ENCODE results near the gene MACF1. TPM values are rescaled to one million over a fixed set of nuclear protein-coding genes. Genes with fewer than 3 reads are reported as not detected.

Gene MACF1
- total and polyA plus RNA-seq, 7 donors, result 38.9 to 162 (median 71.4) TPM

DNA sequence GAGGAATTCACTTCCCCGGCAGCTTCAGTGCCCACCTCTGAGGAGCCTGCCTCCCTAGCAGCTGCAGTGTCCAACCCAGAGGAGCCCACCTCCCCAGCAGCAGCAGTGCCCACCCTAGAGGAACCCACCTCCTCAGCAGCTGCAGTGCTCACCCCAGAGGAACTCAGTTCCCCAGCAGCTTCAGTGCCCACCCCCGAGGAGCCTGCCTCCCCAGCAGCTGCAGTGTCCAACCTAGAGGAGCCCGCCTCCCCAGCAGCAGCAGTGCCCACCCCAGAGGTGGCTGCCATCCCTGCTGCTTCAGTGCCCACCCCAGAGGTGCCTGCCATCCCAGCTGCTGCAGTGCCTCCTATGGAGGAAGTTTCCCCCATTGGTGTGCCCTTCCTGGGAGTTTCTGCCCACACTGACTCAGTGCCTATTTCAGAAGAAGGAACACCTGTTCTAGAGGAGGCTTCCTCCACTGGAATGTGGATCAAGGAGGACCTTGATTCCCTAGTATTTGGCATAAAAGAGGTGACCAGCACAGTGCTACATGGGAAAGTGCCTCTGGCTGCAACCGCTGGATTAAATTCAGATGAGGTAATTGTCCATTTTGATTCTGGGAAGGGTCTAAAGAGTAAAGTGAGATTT lies 209.5 kb downstream of the MACF1 start:
- 41 to 62% (median 46%) methylated on average over 4 of the region's 4 CpGs for WGBS, 3 donors
- TF ChIP-seq, protein P1, sequence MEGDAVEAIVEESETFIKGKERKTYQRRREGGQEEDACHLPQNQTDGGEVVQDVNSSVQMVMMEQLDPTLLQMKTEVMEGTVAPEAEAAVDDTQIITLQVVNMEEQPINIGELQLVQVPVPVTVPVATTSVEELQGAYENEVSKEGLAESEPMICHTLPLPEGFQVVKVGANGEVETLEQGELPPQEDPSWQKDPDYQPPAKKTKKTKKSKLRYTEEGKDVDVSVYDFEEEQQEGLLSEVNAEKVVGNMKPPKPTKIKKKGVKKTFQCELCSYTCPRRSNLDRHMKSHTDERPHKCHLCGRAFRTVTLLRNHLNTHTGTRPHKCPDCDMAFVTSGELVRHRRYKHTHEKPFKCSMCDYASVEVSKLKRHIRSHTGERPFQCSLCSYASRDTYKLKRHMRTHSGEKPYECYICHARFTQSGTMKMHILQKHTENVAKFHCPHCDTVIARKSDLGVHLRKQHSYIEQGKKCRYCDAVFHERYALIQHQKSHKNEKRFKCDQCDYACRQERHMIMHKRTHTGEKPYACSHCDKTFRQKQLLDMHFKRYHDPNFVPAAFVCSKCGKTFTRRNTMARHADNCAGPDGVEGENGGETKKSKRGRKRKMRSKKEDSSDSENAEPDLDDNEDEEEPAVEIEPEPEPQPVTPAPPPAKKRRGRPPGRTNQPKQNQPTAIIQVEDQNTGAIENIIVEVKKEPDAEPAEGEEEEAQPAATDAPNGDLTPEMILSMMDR (IDR thresholded peaks at IDR 0.05), result no peak
- Histone ChIP-seq H3K4me1 (peaks cover 69% of the 10 kb centered on the region), H3K27me3 (ENCODE audit: insufficient read depth in 3 of 3, low read length in 2 of 3) (no peaks in the 10 kb centered on the region), H3K4me3 (peak overlapping the region; percentile 3), H3K9me3 (no peaks in the 10 kb centered on the region), H3K36me3 (ENCODE audit: insufficient read depth in 1 of 2, low read depth in 1 of 2) (peaks cover 0 to 14% of the 10 kb centered on the region in 2 donors), H3K27ac (peak overlapping the region; percentile 54)
- intact Hi-C loops (cut with DNase I), result loop anchor here in 1 of 2 donors (10.0 kb wide), 1 partner anchor 319 kb away; no protein-coding TSS in a partner anchor
- DNase-seq (no peak), ATAC-seq (peak; percentile 51 to 69 (median 60))

DNA sequence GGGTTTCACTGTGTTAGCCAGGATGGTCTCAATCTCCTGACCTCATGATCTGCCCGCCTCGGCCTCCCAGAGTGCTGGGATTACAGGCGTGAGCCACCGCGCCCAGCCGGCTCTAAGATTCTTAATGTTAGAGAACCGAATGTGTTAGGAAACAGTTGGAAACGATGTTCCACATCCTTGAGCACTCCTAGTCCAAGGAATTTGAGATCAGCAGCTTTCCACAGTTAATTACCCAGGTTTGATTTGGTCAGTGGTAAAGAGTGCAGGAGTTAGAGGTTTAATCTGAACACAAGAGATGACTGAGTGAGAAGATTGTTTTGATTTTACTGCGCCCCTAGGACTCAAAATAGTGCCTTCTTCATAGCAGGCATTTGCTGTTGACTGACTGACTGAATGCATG lies 211.1 kb downstream of the MACF1 start:
- Histone ChIP-seq H3K27me3 (ENCODE audit: insufficient read depth in 3 of 3, low read length in 2 of 3) (no peaks in the 10 kb centered on the region), H3K9me3 (no peaks in the 10 kb centered on the region), H3K27ac (no peak overlapping the region), H3K36me3 (ENCODE audit: insufficient read depth in 1 of 2, low read depth in 1 of 2) (peaks cover 0 to 14% of the 10 kb centered on the region in 2 donors), H3K4me3 (no peak overlapping the region), H3K4me1 (peaks cover 67% of the 10 kb centered on the region)
- TF ChIP-seq, protein P1 (IDR thresholded peaks at IDR 0.05), result no peak
- WGBS, 3 donors, result 72 to 83% (median 78%) methylated on average over 9 of the region's 9 CpGs
- intact Hi-C loops (cut with DNase I), result loop anchor here in 1 of 2 donors (10.0 kb wide), 1 partner anchor 321 kb away; no protein-coding TSS in a partner anchor
- DNase-seq (no peak), ATAC-seq (no peak)

DNA sequence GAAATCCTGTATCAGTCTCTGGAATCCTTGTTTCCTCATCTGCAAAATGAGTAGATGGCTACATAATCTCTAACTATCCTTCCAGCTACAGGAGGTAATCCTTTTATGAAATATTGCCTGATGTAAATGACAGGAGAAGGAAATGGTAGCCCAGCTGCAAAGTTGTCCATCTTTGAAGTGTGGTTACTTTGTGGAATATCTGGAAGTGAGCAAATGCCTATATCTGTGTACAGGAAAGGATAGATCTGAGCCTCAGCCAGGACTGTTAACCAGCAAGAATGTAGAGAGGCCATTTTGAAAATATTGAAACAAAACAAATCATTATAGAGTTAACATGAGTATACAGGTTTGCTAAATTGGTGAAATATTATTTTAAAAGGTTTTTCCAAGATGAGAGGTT lies 212.1 kb downstream of the MACF1 start:
- no peaks in the 10 kb centered on the region for H3K9me3 ChIP-seq

DNA sequence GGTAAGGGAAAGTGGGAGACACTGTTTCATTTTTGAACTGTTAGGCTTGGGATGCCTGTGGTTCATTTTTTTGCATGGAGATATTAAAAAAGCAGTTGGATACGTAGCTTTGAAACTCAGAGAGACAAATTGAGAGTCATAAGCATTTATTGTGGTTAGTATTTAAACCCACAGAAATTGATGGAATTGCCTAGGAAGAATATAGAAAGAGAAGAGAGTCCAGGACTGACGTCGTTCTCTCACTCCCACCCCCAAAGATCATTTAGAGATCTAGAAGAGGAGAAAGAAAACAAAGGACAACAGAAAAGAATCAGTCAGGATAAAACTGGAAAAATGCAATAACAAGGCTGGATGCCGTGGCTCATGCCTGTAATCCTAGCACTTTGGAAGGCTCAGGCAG lies 213.7 kb downstream of the MACF1 start:
- 70 to 87% (median 72%) methylated on average over 4 of the region's 4 CpGs for WGBS, 3 donors
- TF ChIP-seq, protein P1 (IDR thresholded peaks at IDR 0.05), result no peak
- H3K4me1 ChIP-seq, result peaks cover 43% of the 10 kb centered on the region
- H3K4me3 ChIP-seq, result no peak overlapping the region
- no peak for ATAC-seq
- no peaks in the 10 kb centered on the region for H3K9me3 ChIP-seq
- DNase-seq, result no peak
- intact Hi-C loops (cut with DNase I), result loop anchor here in 1 of 2 donors (10.0 kb wide), 1 partner anchor 323 kb away; no protein-coding TSS in a partner anchor
- no peak overlapping the region for H3K27ac ChIP-seq
- peaks cover 6 to 12% of the 10 kb centered on the region in 2 donors for H3K36me3 ChIP-seq (ENCODE audit: insufficient read depth in 1 of 2, low read depth in 1 of 2)
- no peaks in the 10 kb centered on the region for H3K27me3 ChIP-seq (ENCODE audit: insufficient read depth in 3 of 3, low read length in 2 of 3)

More for the DNA sequence above, 212.1 kb downstream of the MACF1 start:
- intact Hi-C loops (cut with DNase I), result loop anchor here in 1 of 2 donors (10.0 kb wide), 1 partner anchor 322 kb away; no protein-coding TSS in a partner anchor
- Histone ChIP-seq H3K4me3 (no peak overlapping the region), H3K36me3 (ENCODE audit: insufficient read depth in 1 of 2, low read depth in 1 of 2) (peaks cover 0 to 14% of the 10 kb centered on the region in 2 donors), H3K4me1 (peaks cover 56% of the 10 kb centered on the region), H3K27me3 (ENCODE audit: insufficient read depth in 3 of 3, low read length in 2 of 3) (no peaks in the 10 kb centered on the region), H3K27ac (no peak overlapping the region)
- DNase-seq, result no peak
- TF ChIP-seq, protein P1 (IDR thresholded peaks at IDR 0.05), result no peak
- ATAC-seq, result no peak
